GM10266 (cell line): Measurements from ENCODE around the gene MYOF.

Source experiments
- DNase-seq: peaks from one replicate; pipeline ENCODE4 v3.0.0; 2012; ENCODE audit errors: extremely low spot score
- CTCF ChIP-seq: IDR thresholded peaks from 2 replicates; pipeline ENCODE4 v1.5.1; 2012; ENCODE audit warnings: mild to moderate bottlenecking, low read depth; ENCODE audit not compliant: control insufficient read depth, insufficient read depth; ENCODE audit errors: missing control alignments

The MYOF gene

GRCh38 chr10:93413252-93413689 lies 68.9 kb downstream of the MYOF start:
- TF ChIP-seq CTCF: no peak

GRCh38 chr10:93412801-93413200 lies 69.3 kb downstream of the MYOF start:
- DNase-seq: no peak
- TF ChIP-seq CTCF: no peak

More at GRCh38 chr10:93413252-93413689, 68.9 kb downstream of the MYOF start:
- DNase-seq: no peak

- no peak for TF ChIP-seq CTCF
- no peak for DNase-seq
These were observed 71.3 kb downstream of the MYOF start for GRCh38 chr10:93410697-93411348.

DNA sequence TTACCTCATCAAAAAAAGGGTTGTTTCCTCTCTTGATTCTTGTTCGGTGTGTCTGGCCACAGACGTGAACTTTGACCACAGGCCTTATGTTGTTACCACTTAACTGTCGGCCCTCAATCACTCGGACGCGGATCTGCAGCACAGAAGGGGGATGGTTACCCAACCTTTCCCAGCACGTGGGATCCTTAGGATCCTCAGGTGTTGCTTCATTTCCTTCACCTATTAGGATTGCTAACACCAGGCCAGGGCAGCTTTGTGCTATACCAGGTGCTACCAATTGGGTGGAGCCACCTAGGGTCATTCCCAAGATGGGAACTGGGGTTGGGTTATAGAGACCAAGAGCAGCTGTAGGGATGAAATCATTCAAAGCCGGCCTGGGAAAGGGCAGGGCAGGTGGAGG lies 73.4 kb downstream of the MYOF start:
- TF ChIP-seq CTCF: no peak
- no peak for DNase-seq

DNA sequence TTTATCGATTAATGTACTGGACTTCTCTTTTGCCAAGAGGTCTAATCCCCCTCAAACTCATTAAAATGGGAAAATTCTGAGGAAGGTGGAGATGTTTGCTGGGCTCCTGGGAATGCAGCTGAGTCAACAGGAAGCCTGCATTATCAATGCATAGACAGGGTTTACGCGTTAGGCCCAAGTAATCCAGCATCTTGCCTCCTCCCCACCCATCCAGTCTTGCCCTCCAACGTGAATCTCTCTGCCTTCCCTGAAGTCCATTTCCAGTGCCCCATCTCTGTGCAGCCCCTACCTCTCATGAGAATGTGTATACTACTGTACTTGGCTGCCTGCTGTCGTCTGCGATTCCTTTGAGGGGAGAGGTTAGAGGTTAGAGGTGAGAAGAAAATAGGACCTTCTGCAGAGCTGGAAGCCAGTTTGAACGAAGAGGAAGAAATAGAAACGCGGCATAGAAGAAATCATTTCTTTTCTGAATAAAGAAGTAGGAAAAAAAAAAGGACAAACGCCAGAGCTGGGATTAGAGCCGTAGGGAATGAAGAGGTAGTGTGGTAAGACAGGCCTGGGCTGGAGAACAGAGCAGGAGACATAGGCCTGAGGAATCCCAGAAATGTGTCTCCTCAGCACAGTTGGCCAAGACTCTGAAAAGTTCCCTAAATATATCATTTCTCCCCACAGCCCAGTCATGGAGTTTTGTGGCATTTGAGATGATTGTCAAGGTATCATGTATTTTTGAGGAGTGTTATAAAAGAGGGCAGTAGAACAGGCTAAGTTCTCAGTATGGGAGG lies 75.6 kb downstream of the MYOF start:
- no peak for TF ChIP-seq CTCF
- DNase-seq: no peak

GRCh38 chr10:93404048-93404354 lies 78.1 kb downstream of the MYOF start:
- DNase-seq: no peak
- TF ChIP-seq CTCF: no peak
